ENCODE data around the gene MRGPRD. TPM values are rescaled to one million over a fixed set of nuclear protein-coding genes. Genes with fewer than 3 reads are reported as not detected.

MRGPRD gene
- total and polyA plus RNA-seq, 2 donors (not counting 1 experiment from before 2014, with no cell fraction given) = not detected

DNA sequence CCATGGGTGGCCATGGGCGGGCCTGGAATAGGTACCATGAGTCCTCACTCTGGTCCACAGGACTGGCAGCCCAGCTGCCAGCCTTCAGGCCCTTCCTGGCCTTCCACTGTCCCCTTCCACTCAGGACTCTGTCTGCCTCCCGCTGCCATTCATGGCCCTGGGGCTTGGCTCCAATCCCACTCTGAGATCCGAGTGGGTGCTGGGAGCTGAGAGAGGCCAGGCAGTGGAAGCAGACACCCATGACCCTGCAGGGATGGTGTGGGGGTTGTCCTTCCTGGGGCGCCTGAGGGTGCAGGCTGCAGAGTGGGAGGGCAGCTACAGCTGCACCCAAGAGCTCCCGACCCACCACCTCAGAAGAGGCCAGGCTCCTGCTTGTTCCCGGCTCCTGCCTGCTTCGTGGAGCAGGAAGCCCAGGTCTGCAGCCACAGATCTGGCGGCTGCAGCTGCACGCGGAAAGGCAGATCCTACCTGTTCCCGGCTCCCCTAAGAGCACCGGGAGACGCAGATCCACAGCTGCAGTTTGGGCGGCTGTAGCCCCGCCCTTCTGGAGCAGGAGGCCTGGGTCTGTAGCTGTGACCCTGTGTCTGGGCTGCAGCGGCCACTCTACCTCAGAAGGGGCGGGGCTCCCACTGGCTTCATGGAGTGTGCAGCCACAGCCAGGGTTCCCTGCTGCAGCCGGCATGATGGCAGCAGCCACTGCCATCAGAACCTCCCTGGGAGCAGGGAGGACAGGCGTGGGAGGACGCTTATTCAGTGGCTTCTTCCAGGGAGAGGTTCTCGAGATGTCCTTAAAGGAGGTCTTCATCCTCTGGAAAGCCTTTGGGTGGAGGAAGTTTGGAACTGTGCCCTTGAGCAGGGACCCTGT is 49.6 kb downstream of the MRGPRD start:
- peaks cover 12% of the 10 kb centered on the region for H3K4me1 Mint-ChIP-seq
- H3K36me3 ChIP-seq (replicated peaks in 1 of 2; ENCODE audit: control extremely low read depth in 1 of 2, control insufficient read depth in 1 of 2, extremely low read depth in 1 of 2, insufficient read depth in 2 of 2, low read length in 1 of 2) = peaks cover 0 to 51% of the 10 kb centered on the region in 2 experiments
- 93% methylated on average over 20 of the region's 21 CpGs for WGBS (ENCODE audit: insufficient coverage)
- ChIA-PET CTCF (no interaction called here), POLR2A (no interaction called here)
- H3K9me3 ChIP-seq (ENCODE audit: control extremely low read depth in 1 of 3, control insufficient read depth in 2 of 3, insufficient read depth in 1 of 3, low read length in 2 of 3) = peaks cover 0 to 7% (median 0%) of the 10 kb centered on the region in 3 donors
- H3K9me3 Mint-ChIP-seq (ENCODE audit: insufficient read depth) = no peaks in the 10 kb centered on the region
- intact Hi-C loops (cut with micrococcal nuclease) = no loop called here
- H3K4me1 ChIP-seq (ENCODE audit: control insufficient read depth in 2 of 2, insufficient read depth in 2 of 2, low read length in 2 of 2) = peaks cover 7 to 11% of the 10 kb centered on the region in 2 donors
- H3K27ac ChIP-seq (ENCODE audit: low read length in 2 of 2) = no peak overlapping the region
- TF ChIP-seq, protein P1, sequence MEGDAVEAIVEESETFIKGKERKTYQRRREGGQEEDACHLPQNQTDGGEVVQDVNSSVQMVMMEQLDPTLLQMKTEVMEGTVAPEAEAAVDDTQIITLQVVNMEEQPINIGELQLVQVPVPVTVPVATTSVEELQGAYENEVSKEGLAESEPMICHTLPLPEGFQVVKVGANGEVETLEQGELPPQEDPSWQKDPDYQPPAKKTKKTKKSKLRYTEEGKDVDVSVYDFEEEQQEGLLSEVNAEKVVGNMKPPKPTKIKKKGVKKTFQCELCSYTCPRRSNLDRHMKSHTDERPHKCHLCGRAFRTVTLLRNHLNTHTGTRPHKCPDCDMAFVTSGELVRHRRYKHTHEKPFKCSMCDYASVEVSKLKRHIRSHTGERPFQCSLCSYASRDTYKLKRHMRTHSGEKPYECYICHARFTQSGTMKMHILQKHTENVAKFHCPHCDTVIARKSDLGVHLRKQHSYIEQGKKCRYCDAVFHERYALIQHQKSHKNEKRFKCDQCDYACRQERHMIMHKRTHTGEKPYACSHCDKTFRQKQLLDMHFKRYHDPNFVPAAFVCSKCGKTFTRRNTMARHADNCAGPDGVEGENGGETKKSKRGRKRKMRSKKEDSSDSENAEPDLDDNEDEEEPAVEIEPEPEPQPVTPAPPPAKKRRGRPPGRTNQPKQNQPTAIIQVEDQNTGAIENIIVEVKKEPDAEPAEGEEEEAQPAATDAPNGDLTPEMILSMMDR (IDR thresholded peaks at IDR 0.05) = no peak
- TF ChIP-seq EZH2 (IDR thresholded peaks at IDR 0.05; ENCODE audit: borderline replicate concordance, insufficient read depth, low read depth, low read length, poor library complexity, severe bottlenecking) = no peak
- no peak overlapping the region for H3K4me3 ChIP-seq (ENCODE audit: control extremely low read depth in 1 of 5, extremely low read depth in 1 of 5, insufficient read depth in 1 of 5, low read depth in 2 of 5, low read length in 4 of 5)
- H3K27me3 Mint-ChIP-seq = no peaks in the 10 kb centered on the region
- H3K27me3 ChIP-seq (replicated peaks in 1 of 4; ENCODE audit: control extremely low read depth in 1 of 4, control insufficient read depth in 3 of 4, insufficient read depth in 4 of 4, low read length in 3 of 4) = no peaks in the 10 kb centered on the region
- no peak overlapping the region for H3K27ac Mint-ChIP-seq
- DNase-seq = no peak
- no peaks in the 10 kb centered on the region for H4K20me1 ChIP-seq (ENCODE audit: control insufficient read depth, insufficient read depth, low read length, poor library complexity, severe bottlenecking)
- H3K4me2 ChIP-seq (replicated peaks; ENCODE audit: low read depth, low read length, poor library complexity, severe bottlenecking) = no peak overlapping the region
- ATAC-seq (ENCODE audit: low read depth) = no peak
- H3K4me3 Mint-ChIP-seq = no peak overlapping the region
- H3K9ac ChIP-seq (ENCODE audit: low read length) = no peak overlapping the region
- no peak overlapping the region for H2AFZ ChIP-seq (ENCODE audit: insufficient read depth, low read depth, low read length, poor library complexity, severe bottlenecking)
- H3K79me2 ChIP-seq (ENCODE audit: control insufficient read depth, insufficient read depth, low read length) = no peaks in the 10 kb centered on the region

Other genes starting within 250 kb of the MRGPRD start
- gene TESMIN, start 229.5 kb downstream of the MRGPRD start, total RNA-seq = 4.3 and 4.6 TPM in 2 replicates
- gene TESMIN, start 229.5 kb downstream of the MRGPRD start, polyA plus RNA-seq = 0.79 and 3.2 TPM in 2 replicates
- 40.8 and 45.2 TPM in 2 replicates for gene CPT1A, start 139.1 kb downstream of the MRGPRD start, total RNA-seq
- gene CPT1A, start 139.1 kb downstream of the MRGPRD start, polyA plus RNA-seq = 4.7 and 15.6 TPM in 2 replicates
- gene MRPL21, start 77.2 kb downstream of the MRGPRD start, total RNA-seq = 34.4 and 35.8 TPM in 2 replicates
- 20.4 and 23.8 TPM in 2 replicates for gene MRPL21, start 77.2 kb downstream of the MRGPRD start, polyA plus RNA-seq
- gene IGHMBP2, start 77.1 kb downstream of the MRGPRD start, total RNA-seq = 37.0 and 41.4 TPM in 2 replicates
- gene IGHMBP2, start 77.1 kb downstream of the MRGPRD start, polyA plus RNA-seq = 18.3 and 42.9 TPM in 2 replicates
- not detected in 2 replicates for gene MRGPRF, start 32.3 kb upstream of the MRGPRD start, total RNA-seq
- not detected in 2 replicates for gene MRGPRF, start 32.3 kb upstream of the MRGPRD start, polyA plus RNA-seq
- 71.4 and 76.2 TPM in 2 replicates for gene TPCN2, start 67.9 kb upstream of the MRGPRD start, total RNA-seq
- gene TPCN2, start 67.9 kb upstream of the MRGPRD start, polyA plus RNA-seq = 15.0 and 16.8 TPM in 2 replicates
- 1.0 and 1.6 TPM in 2 replicates for gene SMIM38, start 174.9 kb upstream of the MRGPRD start, total RNA-seq
- 0.55 and 1.2 TPM in 2 replicates for gene SMIM38, start 174.9 kb upstream of the MRGPRD start, polyA plus RNA-seq